ENCODE data around the gene SLC35D1.
"Not testable (repeated sequence)": the region's sequence is repeated elsewhere in the genome, so short reads cannot be mapped to it uniquely, and the experiment has no call there.

Gene SLC35D1

GRCh38 chr1:66982561-66983260 lies 71.2 kb downstream of the SLC35D1 start:
- no peak for DNase-seq

GRCh38 chr1:66981679-66982078 lies 72.3 kb downstream of the SLC35D1 start:
- no peak for DNase-seq

- DNase-seq: no peak
Measured at GRCh38 chr1:66980745-66981367, 73.1 kb downstream of the SLC35D1 start.

- DNase-seq: not testable (repeated sequence)
Measured at GRCh38 chr1:66979621-66980020, 74.3 kb downstream of the SLC35D1 start.

- no peak for DNase-seq
Measured at GRCh38 chr1:66978201-66978600, 75.7 kb downstream of the SLC35D1 start.

GRCh38 chr1:66968574-66968973 lies 85.4 kb downstream of the SLC35D1 start:
- no peak for DNase-seq

GRCh38 chr1:66966188-66966873 lies 87.6 kb downstream of the SLC35D1 start:
- not testable (repeated sequence) for DNase-seq

GRCh38 chr1:66957938-66958337 lies 96.0 kb downstream of the SLC35D1 start:
- no peak for DNase-seq

GRCh38 chr1:66954208-66954607 lies 99.7 kb downstream of the SLC35D1 start:
- DNase-seq: no peak

GRCh38 chr1:66951513-66951912 lies 102.4 kb downstream of the SLC35D1 start:
- no peak for DNase-seq

Data from 8988T (cell line).